SK-N-SH (cell line): ENCODE measurements around the gene FMC1. TPM values are rescaled to one million over a fixed set of nuclear protein-coding genes. Genes with fewer than 3 reads are reported as not detected.

Source experiments
- CTCF ChIA-PET: fragments of 300-600, 350-600 bp; formaldehyde crosslinking; extraction: SDS; loops from one replicate; lab custom pipeline; 2021; lab: Yijun Ruan, JAX
- POLR2A ChIA-PET: fragments of 350-600 bp; sonication (Branson Sonifier 250); formaldehyde crosslinking; extraction: SDS; loops from one replicate; lab custom pipeline; 2020; ENCODE audit warnings: antibody characterized with exemption, inconsistent platforms; lab: Yijun Ruan, JAX
- DNase-seq: peaks from one replicate; pipeline ENCODE4 v3.0.0; 2012
- H2AFZ ChIP-seq: fragments of 200-600 bp; sonication (generic); 2 replicates; pipeline ENCODE4 v1.8.1; 2016; ENCODE audit warnings: antibody characterized with exemption, mild to moderate bottlenecking, low read depth
- H3F3A ChIP-seq: fragments of 200-600 bp; sonication (generic); replicated peaks from 2 replicates; pipeline ENCODE3; 2016; ENCODE audit warnings: antibody characterized with exemption, mild to moderate bottlenecking; ENCODE audit not compliant: insufficient read depth
- H3K27ac ChIP-seq, 2 experiments: fragments of 200-500 bp in 1 of 2; fragments of 200-600 bp in 1 of 2; sonication (Bioruptor generic) in 1 of 2; sonication (generic), shearing (Covaris generic) in 1 of 2; 2 replicates each; pipeline versions ENCODE4 v1.5.1 to v1.6.1; 2014 to 2016; ENCODE audit warnings: low read depth in 2 of 2, inconsistent platforms in 1 of 2, low read length in 1 of 2, mild to moderate bottlenecking in 1 of 2, mixed read lengths in 1 of 2
- H3K27me3 ChIP-seq: fragments of 200-600 bp; sonication (generic), shearing (Covaris generic); 2 replicates; pipeline ENCODE4 v1.6.1; 2016; ENCODE audit warnings: mixed run types; ENCODE audit not compliant: insufficient read depth
- H3K36me3 ChIP-seq, 2 experiments: fragments of 200-500 bp in 1 of 2; fragments of 200-600 bp in 1 of 2; sonication (Bioruptor generic) in 1 of 2; sonication (generic) in 1 of 2; replicated peaks in 1 of 2; 2 replicates each; pipeline versions ENCODE3 to v1.5.1; 2014 to 2016; ENCODE audit warnings: low read length in 1 of 2, mild to moderate bottlenecking in 1 of 2; ENCODE audit not compliant: insufficient read depth in 2 of 2, control insufficient read depth in 1 of 2
- H3K4me1 ChIP-seq, 2 experiments: fragments of 200-500 bp in 1 of 2; fragments of 200-600 bp in 1 of 2; sonication (Bioruptor generic) in 1 of 2; sonication (generic), shearing (Covaris generic) in 1 of 2; 2 replicates each; pipeline versions ENCODE4 v1.5.1 to v1.6.1; 2014 to 2016; ENCODE audit warnings: low read depth in 1 of 2, low read length in 1 of 2, mixed run types in 1 of 2; ENCODE audit not compliant: insufficient read depth in 2 of 2, control insufficient read depth in 1 of 2
- H3K4me2 ChIP-seq: fragments of 200-600 bp; sonication (generic), shearing (Covaris generic); 2 replicates; pipeline ENCODE4 v1.6.1; 2017; ENCODE audit warnings: mixed run types
- H3K4me3 ChIP-seq, 2 experiments: fragments of 200-500 bp in 1 of 2; fragments of 200-600 bp in 1 of 2; sonication (Bioruptor generic) in 1 of 2; sonication (generic), shearing (Covaris generic) in 1 of 2; 2 replicates each; pipeline versions ENCODE4 v1.5.1 to v1.8.1; 2014 to 2016; ENCODE audit warnings: low read depth in 2 of 2, inconsistent platforms in 1 of 2, low read length in 1 of 2, mild to moderate bottlenecking in 1 of 2, mixed read lengths in 1 of 2, moderate library complexity in 1 of 2
- H3K79me2 ChIP-seq: fragments of 200-600 bp; sonication (generic); 2 replicates; pipeline ENCODE4 v1.8.1; 2017; ENCODE audit warnings: mild to moderate bottlenecking; ENCODE audit not compliant: insufficient read depth
- H3K9ac ChIP-seq: fragments of 200-600 bp; sonication (generic); 2 replicates; pipeline ENCODE4 v1.6.1; 2017; ENCODE audit warnings: mixed run types
- H3K9me2 ChIP-seq: fragments of 200-600 bp; sonication (generic); 2 replicates; pipeline ENCODE4 v1.6.1; 2017; ENCODE audit warnings: mixed run types
- H3K9me3 ChIP-seq: fragments of 200-600 bp; sonication (generic); 2 replicates; pipeline ENCODE4 v1.6.1; 2017; ENCODE audit warnings: mixed run types, mild to moderate bottlenecking, moderate library complexity
- H4K20me1 ChIP-seq: fragments of 200-600 bp; sonication (generic); 2 replicates; pipeline ENCODE4 v1.6.1; 2017; ENCODE audit warnings: mild to moderate bottlenecking, mixed run types; ENCODE audit not compliant: insufficient read depth
- CTCF ChIP-seq: fragments of 200-600 bp; sonication (generic); IDR thresholded peaks from 2 replicates; pipeline ENCODE4 v1.6.1; 2017; ENCODE audit warnings: antibody characterized with exemption, mild to moderate bottlenecking, moderate library complexity
- EP300 ChIP-seq, 2 experiments: IDR thresholded peaks; 2 replicates each; pipeline versions ENCODE4 v1.4.0 to v1.6.1; 2012; ENCODE audit warnings: borderline replicate concordance in 1 of 2, low read depth in 1 of 2, low read length in 1 of 2
- EZH2phosphoT487 ChIP-seq: fragments of 200-600 bp; sonication (generic); IDR thresholded peaks from 2 replicates; pipeline ENCODE4 v1.6.1; 2017; ENCODE audit warnings: low read depth, mixed run types, mild to moderate bottlenecking, antibody characterized with exemption, moderate library complexity, borderline replicate concordance
- FOXM1 ChIP-seq: IDR thresholded peaks from 2 replicates; pipeline ENCODE4 v1.4.0; 2012; ENCODE audit warnings: low read depth, mild to moderate bottlenecking
- IRF3 ChIP-seq: fragments of 150-350 bp; IDR thresholded peaks from 2 replicates; pipeline ENCODE4 v1.6.1; 2016; ENCODE audit warnings: mild to moderate bottlenecking, low read depth, low read length
- NFIC ChIP-seq: IDR thresholded peaks from 2 replicates; pipeline ENCODE4 v1.4.0; 2012; ENCODE audit warnings: borderline replicate concordance
- RFX5 ChIP-seq: IDR thresholded peaks from 2 replicates; pipeline ENCODE4 v1.6.1; 2012; ENCODE audit warnings: mild to moderate bottlenecking, improper control_type of control experiment, low read length
- RXRA ChIP-seq: IDR thresholded peaks from 2 replicates; pipeline ENCODE4 v1.4.0; 2012; ENCODE audit warnings: low read depth, mild to moderate bottlenecking, borderline replicate concordance
- SMC3 ChIP-seq: IDR thresholded peaks from 2 replicates; pipeline ENCODE4 v1.6.1; 2012; ENCODE audit warnings: low read depth, low read length, improper control_type of control experiment
- TAF1 ChIP-seq: IDR thresholded peaks from 2 replicates; pipeline ENCODE4 v1.6.1; 2012; ENCODE audit warnings: low read depth, mild to moderate bottlenecking, low read length, moderate library complexity, borderline replicate concordance
- TCF12 ChIP-seq: IDR thresholded peaks from 2 replicates; pipeline ENCODE4 v1.4.0; 2012
- USF1 ChIP-seq: IDR thresholded peaks from 2 replicates; pipeline ENCODE4 v1.4.0; 2012; ENCODE audit warnings: low read depth, borderline replicate concordance
- USF2 ChIP-seq: fragments of 150-350 bp; IDR thresholded peaks from 2 replicates; pipeline ENCODE4 v1.6.1; 2017; ENCODE audit warnings: antibody characterized with exemption, low read length, low read depth, borderline replicate concordance
- ZBTB33 ChIP-seq: IDR thresholded peaks from 2 replicates; pipeline ENCODE4 v1.4.0; 2012; ENCODE audit warnings: low read depth, borderline replicate concordance
- WGBS: methylation state at CpG from one replicate; pipeline ENCODE4 v1.1.6; 2017; ENCODE audit warnings: low lambda C conversion rate; 5-methylcytosine and 5-hydroxymethylcytosine counted together
- polyA plus RNA-seq, 3 experiments: library from polyadenylated mRNA; depleted of rRNA; stranded (reverse); fragments of >200 nt; gene quantifications; 2 replicates each; pipeline ENCODE4 v1.2.3, GENCODE V29; 2012
- TF ChIP-seq, protein P1 (sequence below): IDR thresholded peaks from 2 replicates; pipeline ENCODE4 v1.6.1; 2012; ENCODE audit warnings: mild to moderate bottlenecking, low read depth, low read length, moderate library complexity
- TF ChIP-seq, protein P2 (sequence below): IDR thresholded peaks from 2 replicates; pipeline ENCODE4; 2012

The FMC1 gene
- polyA plus RNA-seq, 1 of the 3 experiments (the other 2 are of a cell fraction): 59.9 TPM

- peak overlapping the region; percentile 89 for H3K9ac ChIP-seq
- peaks cover 53% of the 10 kb centered on the region for H4K20me1 ChIP-seq
- no peak for DNase-seq
- H3K4me2 ChIP-seq: peak overlapping the region; percentile 85
- H3F3A ChIP-seq: peaks cover 31% of the 10 kb centered on the region
- WGBS: 34% methylated on average over 3 of the region's 3 CpGs
- peak overlapping the region; percentile 98 to 100 for H3K27ac ChIP-seq
- H2AFZ ChIP-seq: no peak overlapping the region
- peak overlapping the region; percentile 85 to 90 for H3K4me3 ChIP-seq
- CTCF ChIA-PET: interaction anchor here (1.0 kb wide), 1 partner anchor 15 kb away, joined by 3 read pairs; no protein-coding TSS in a partner anchor
- TF ChIP-seq RXRA (no peak), TAF1 (no peak), CTCF (no peak), TCF12 (no peak), IRF3 (no peak), USF1 (no peak), FOXM1 (no peak), USF2 (no peak), NFIC (no peak), RFX5 (no peak), EZH2phosphoT487 (no peak), EP300 (IDR thresholded peaks at IDR 0.05; ENCODE audit: borderline replicate concordance in 1 of 2, low read depth in 1 of 2, low read length in 1 of 2) (no peak), ZBTB33 (no peak), SMC3 (no peak)
- TF ChIP-seq, protein P1, sequence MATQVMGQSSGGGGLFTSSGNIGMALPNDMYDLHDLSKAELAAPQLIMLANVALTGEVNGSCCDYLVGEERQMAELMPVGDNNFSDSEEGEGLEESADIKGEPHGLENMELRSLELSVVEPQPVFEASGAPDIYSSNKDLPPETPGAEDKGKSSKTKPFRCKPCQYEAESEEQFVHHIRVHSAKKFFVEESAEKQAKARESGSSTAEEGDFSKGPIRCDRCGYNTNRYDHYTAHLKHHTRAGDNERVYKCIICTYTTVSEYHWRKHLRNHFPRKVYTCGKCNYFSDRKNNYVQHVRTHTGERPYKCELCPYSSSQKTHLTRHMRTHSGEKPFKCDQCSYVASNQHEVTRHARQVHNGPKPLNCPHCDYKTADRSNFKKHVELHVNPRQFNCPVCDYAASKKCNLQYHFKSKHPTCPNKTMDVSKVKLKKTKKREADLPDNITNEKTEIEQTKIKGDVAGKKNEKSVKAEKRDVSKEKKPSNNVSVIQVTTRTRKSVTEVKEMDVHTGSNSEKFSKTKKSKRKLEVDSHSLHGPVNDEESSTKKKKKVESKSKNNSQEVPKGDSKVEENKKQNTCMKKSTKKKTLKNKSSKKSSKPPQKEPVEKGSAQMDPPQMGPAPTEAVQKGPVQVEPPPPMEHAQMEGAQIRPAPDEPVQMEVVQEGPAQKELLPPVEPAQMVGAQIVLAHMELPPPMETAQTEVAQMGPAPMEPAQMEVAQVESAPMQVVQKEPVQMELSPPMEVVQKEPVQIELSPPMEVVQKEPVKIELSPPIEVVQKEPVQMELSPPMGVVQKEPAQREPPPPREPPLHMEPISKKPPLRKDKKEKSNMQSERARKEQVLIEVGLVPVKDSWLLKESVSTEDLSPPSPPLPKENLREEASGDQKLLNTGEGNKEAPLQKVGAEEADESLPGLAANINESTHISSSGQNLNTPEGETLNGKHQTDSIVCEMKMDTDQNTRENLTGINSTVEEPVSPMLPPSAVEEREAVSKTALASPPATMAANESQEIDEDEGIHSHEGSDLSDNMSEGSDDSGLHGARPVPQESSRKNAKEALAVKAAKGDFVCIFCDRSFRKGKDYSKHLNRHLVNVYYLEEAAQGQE: no peak
- TF ChIP-seq, protein P2, sequence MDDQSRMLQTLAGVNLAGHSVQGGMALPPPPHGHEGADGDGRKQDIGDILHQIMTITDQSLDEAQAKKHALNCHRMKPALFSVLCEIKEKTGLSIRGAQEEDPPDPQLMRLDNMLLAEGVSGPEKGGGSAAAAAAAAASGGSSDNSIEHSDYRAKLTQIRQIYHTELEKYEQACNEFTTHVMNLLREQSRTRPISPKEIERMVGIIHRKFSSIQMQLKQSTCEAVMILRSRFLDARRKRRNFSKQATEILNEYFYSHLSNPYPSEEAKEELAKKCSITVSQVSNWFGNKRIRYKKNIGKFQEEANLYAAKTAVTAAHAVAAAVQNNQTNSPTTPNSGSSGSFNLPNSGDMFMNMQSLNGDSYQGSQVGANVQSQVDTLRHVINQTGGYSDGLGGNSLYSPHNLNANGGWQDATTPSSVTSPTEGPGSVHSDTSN: no peak
- POLR2A ChIA-PET: no interaction called here
- peaks cover 86% of the 10 kb centered on the region for H3K79me2 ChIP-seq
- H3K36me3 ChIP-seq: peaks cover 37 to 40% of the 10 kb centered on the region in 2 experiments
- no peaks in the 10 kb centered on the region for H3K9me3 ChIP-seq
- peaks cover 10 to 20% of the 10 kb centered on the region in 2 experiments; a peak in 3 of 4 replicates for H3K4me1 ChIP-seq
- no peaks in the 10 kb centered on the region for H3K9me2 ChIP-seq
- H3K27me3 ChIP-seq: no peaks in the 10 kb centered on the region
Measured at GRCh38 chr7:139361523-139361922, 20.4 kb downstream of the FMC1 start.
